H9 (cell line): ENCODE measurements around the gene PAIP1. TPM values are rescaled to one million over a fixed set of nuclear protein-coding genes. Genes with fewer than 3 reads are reported as not detected.

ENCODE experiments used
- DNase-seq: peaks from one replicate; pipeline ENCODE4 v3.0.0-alpha.2; 2017
- H2AFZ ChIP-seq: one replicate; pipeline ENCODE4 v1.6.1; 2013; ENCODE audit warnings: mild to moderate bottlenecking, low read length, control low read depth, moderate library complexity
- H2AK5ac ChIP-seq: 2 replicates; pipeline ENCODE4 v1.6.1; 2013; ENCODE audit warnings: low read length, control low read depth, mixed read lengths; ENCODE audit not compliant: insufficient read length
- H2BK120ac ChIP-seq: one replicate; pipeline ENCODE4 v1.6.1; 2013; ENCODE audit warnings: low read depth, mild to moderate bottlenecking, low read length, control low read depth, inconsistent platforms; ENCODE audit not compliant: poor library complexity, severe bottlenecking
- H2BK12ac ChIP-seq: 2 replicates; pipeline ENCODE4 v1.6.1; 2013; ENCODE audit warnings: low read length, control low read depth, mixed read lengths, low read depth; ENCODE audit not compliant: insufficient read length
- H2BK15ac ChIP-seq: 2 replicates; pipeline ENCODE4 v1.6.1; 2013; ENCODE audit warnings: low read depth, low read length, control low read depth
- H2BK20ac ChIP-seq: one replicate; pipeline ENCODE4 v1.6.1; 2013; ENCODE audit warnings: low read depth, mild to moderate bottlenecking, low read length, control low read depth, inconsistent platforms; ENCODE audit not compliant: poor library complexity, severe bottlenecking
- H2BK5ac ChIP-seq: 2 replicates; pipeline ENCODE4 v1.6.1; 2013; ENCODE audit warnings: low read length, control low read depth, mixed read lengths; ENCODE audit not compliant: insufficient read length
- H3K14ac ChIP-seq: 2 replicates; pipeline ENCODE4 v1.6.1; 2013; ENCODE audit warnings: low read length, control low read depth; ENCODE audit not compliant: insufficient read depth
- H3K18ac ChIP-seq: 2 replicates; pipeline ENCODE4 v1.6.1; 2013; ENCODE audit warnings: low read depth, mild to moderate bottlenecking, mixed read lengths, low read length, control low read depth; ENCODE audit not compliant: insufficient read length
- H3K23ac ChIP-seq: 2 replicates; pipeline ENCODE4 v1.6.1; 2013; ENCODE audit warnings: low read length, control low read depth, mixed read lengths, low read depth; ENCODE audit not compliant: insufficient read length
- H3K23me2 ChIP-seq: 2 replicates; pipeline ENCODE4 v1.6.1; 2013; ENCODE audit warnings: low read depth, mild to moderate bottlenecking, mixed read lengths, low read length, control low read depth; ENCODE audit not compliant: insufficient read length, poor library complexity, severe bottlenecking
- H3K27ac ChIP-seq: 2 replicates; pipeline ENCODE4 v1.5.1; 2013; ENCODE audit warnings: low read length, control low read depth, mixed read lengths, low read depth; ENCODE audit not compliant: insufficient read length
- H3K27me3 ChIP-seq: 2 replicates; pipeline ENCODE4 v1.6.1; 2013; ENCODE audit warnings: low read length, control low read depth, inconsistent platforms; ENCODE audit not compliant: insufficient read depth
- H3K4ac ChIP-seq: 2 replicates; pipeline ENCODE4 v1.6.1; 2013; ENCODE audit warnings: low read depth, mild to moderate bottlenecking, control low read depth, inconsistent platforms, low read length, moderate library complexity
- H3K4me1 ChIP-seq: 2 replicates; pipeline ENCODE4 v1.6.1; 2013; ENCODE audit warnings: low read length, control low read depth, inconsistent platforms; ENCODE audit not compliant: insufficient read depth
- H3K4me2 ChIP-seq: 2 replicates; pipeline ENCODE4 v1.6.1; 2013; ENCODE audit warnings: low read length, control low read depth, mixed read lengths; ENCODE audit not compliant: insufficient read length, insufficient read depth
- H3K56ac ChIP-seq: 2 replicates; pipeline ENCODE4 v1.6.1; 2013; ENCODE audit warnings: low read depth, mild to moderate bottlenecking, mixed read lengths, low read length, control low read depth; ENCODE audit not compliant: insufficient read length
- H3K79me1 ChIP-seq: 2 replicates; pipeline ENCODE4 v1.6.1; 2013; ENCODE audit warnings: low read depth, mild to moderate bottlenecking, moderate library complexity, low read length, control low read depth, inconsistent platforms; ENCODE audit not compliant: insufficient read depth, poor library complexity, severe bottlenecking
- H3K79me2 ChIP-seq: 2 replicates; pipeline ENCODE4 v1.6.1; 2013; ENCODE audit warnings: low read length, control low read depth, inconsistent platforms; ENCODE audit not compliant: insufficient read depth
- H3K9ac ChIP-seq: 2 replicates; pipeline ENCODE4 v1.6.1; 2013; ENCODE audit warnings: low read length, control low read depth, mixed read lengths; ENCODE audit not compliant: insufficient read length; ENCODE audit errors: extremely low read depth
- H3K9me3 ChIP-seq: one replicate; pipeline ENCODE4 v1.6.1; 2013; ENCODE audit warnings: low read depth, low read length, inconsistent platforms; ENCODE audit not compliant: control insufficient read depth
- H3T11ph ChIP-seq: one replicate; pipeline ENCODE4 v1.6.1; 2013; ENCODE audit warnings: mild to moderate bottlenecking, low read length, control low read depth, inconsistent platforms
- H4K20me1 ChIP-seq: one replicate; pipeline ENCODE4 v1.6.1; 2013; ENCODE audit not compliant: control insufficient read depth, insufficient read length, insufficient read depth
- H4K5ac ChIP-seq: 2 replicates; pipeline ENCODE4 v1.6.1; 2013; ENCODE audit warnings: low read depth, mild to moderate bottlenecking, mixed read lengths, low read length, control low read depth; ENCODE audit not compliant: insufficient read length
- H4K8ac ChIP-seq: replicated peaks from 2 replicates; pipeline ENCODE4 v1.6.1; 2013; ENCODE audit warnings: low read length, control low read depth, mixed read lengths, low read depth; ENCODE audit not compliant: insufficient read length
- H4K91ac ChIP-seq: 2 replicates; pipeline ENCODE4 v1.6.1; 2013; ENCODE audit warnings: low read depth, mild to moderate bottlenecking, moderate library complexity, mixed read lengths, low read length, control low read depth; ENCODE audit not compliant: insufficient read length
- H3K27ac Mint-ChIP-seq, 3 experiments: 2 replicates in 2 of 3; 3 replicates in 1 of 3; pipeline ENCODE4 v1.8.0; 2020 to 2021; ENCODE audit warnings: mixed read lengths in 3 of 3, mild to moderate bottlenecking in 1 of 3, moderate library complexity in 1 of 3
- H3K27me3 Mint-ChIP-seq: 2 replicates; pipeline ENCODE4 v1.8.0; 2021; ENCODE audit warnings: low read depth, mild to moderate bottlenecking, moderate library complexity, mixed read lengths
- H3K36me3 Mint-ChIP-seq, 3 experiments: 2 replicates in 2 of 3; 3 replicates in 1 of 3; pipeline ENCODE4 v1.8.0; 2020 to 2021; ENCODE audit warnings: low read depth in 3 of 3, mixed read lengths in 3 of 3; ENCODE audit not compliant: insufficient read depth in 1 of 3
- H3K4me1 Mint-ChIP-seq, 2 experiments: 2 replicates each; pipeline ENCODE4 v1.8.0; 2020; ENCODE audit warnings: mixed read lengths in 2 of 2
- H3K4me3 Mint-ChIP-seq, 2 experiments: 2 replicates in 1 of 2; 3 replicates in 1 of 2; pipeline ENCODE4 v1.8.0; 2020 to 2021; ENCODE audit warnings: mild to moderate bottlenecking in 2 of 2, mixed read lengths in 2 of 2, moderate library complexity in 1 of 2
- H3K9me3 Mint-ChIP-seq, 2 experiments: 2 replicates in 1 of 2; 3 replicates in 1 of 2; pipeline ENCODE4 v1.8.0; 2020; ENCODE audit warnings: mild to moderate bottlenecking in 2 of 2, mixed read lengths in 2 of 2, moderate library complexity in 1 of 2
- WGBS: extraction: QIAGEN DNeasy Blood & Tissue Kit; methylation state at CpG from one replicate; pipeline ENCODE4 v1.1.7; 2013; ENCODE audit warnings: missing lambda C conversion rate, low lambda C conversion rate, mixed read lengths; ENCODE audit not compliant: insufficient read length; ENCODE audit errors: extremely low coverage; 5-methylcytosine and 5-hydroxymethylcytosine counted together
- total RNA-seq: library from RNA; stranded (reverse); gene quantifications from 2 replicates; pipeline ENCODE4 v1.2.1, GENCODE V29; 2021
- TF ChIP-seq, protein P1 (sequence below): fragments of 200-600 bp; sonication (generic); conservative IDR thresholded peaks from 3 replicates; pipeline ENCODE4 v1.8.0; 2021; ENCODE audit warnings: antibody characterized with exemption, mild to moderate bottlenecking

Gene PAIP1
- total RNA-seq, 1 experiment from 2014 or later: 92.9 TPM

DNA sequence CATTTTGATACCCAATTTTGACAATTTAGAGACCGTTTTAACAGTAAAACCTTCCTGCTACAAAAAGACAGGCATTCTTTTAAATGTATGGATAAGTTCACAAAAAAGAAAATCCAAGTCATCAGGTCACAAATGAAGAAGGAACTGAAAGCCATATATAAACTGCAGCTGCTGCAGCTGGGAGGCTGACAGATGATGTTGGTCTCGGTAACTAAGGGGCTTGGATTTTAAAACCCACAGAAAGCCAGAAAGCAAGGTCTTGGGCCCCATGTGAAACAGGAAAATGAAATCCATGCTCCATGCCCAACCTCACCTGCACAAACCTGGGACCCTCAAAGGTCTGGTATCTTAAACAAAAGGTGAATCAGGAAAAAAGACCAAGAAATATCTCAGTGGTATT is 26.2 kb downstream of the PAIP1 start:
- H2BK12ac ChIP-seq: no peak overlapping the region
- Mint-ChIP-seq H3K9me3 (no peaks in the 10 kb centered on the region), H3K4me1 (no peaks in the 10 kb centered on the region), H3K27me3 (no peaks in the 10 kb centered on the region), H3K4me3 (no peak overlapping the region), H3K36me3 (peaks cover 31 to 84% (median 82%) of the 10 kb centered on the region in 3 experiments; a peak in 6 of 7 replicates), H3K27ac (no peak overlapping the region)
- no CpG with 5 or more reads among the region's 2 CpGs for WGBS
- no peak overlapping the region for H4K5ac ChIP-seq
- no peaks in the 10 kb centered on the region for H3K23me2 ChIP-seq
- no peaks in the 10 kb centered on the region for H3K27me3 ChIP-seq
- no peak overlapping the region for H3K9ac ChIP-seq
- H3K4me1 ChIP-seq: no peaks in the 10 kb centered on the region
- H2BK20ac ChIP-seq: no peak overlapping the region
- no peak overlapping the region for H2AK5ac ChIP-seq
- no peak overlapping the region for H4K91ac ChIP-seq
- H3K4me2 ChIP-seq: no peak overlapping the region
- no peak overlapping the region for H3K56ac ChIP-seq
- no peak overlapping the region for H3K27ac ChIP-seq
- no peak overlapping the region for H3T11ph ChIP-seq
- no peak for DNase-seq
- no peaks in the 10 kb centered on the region for H4K20me1 ChIP-seq
- TF ChIP-seq, protein P1, sequence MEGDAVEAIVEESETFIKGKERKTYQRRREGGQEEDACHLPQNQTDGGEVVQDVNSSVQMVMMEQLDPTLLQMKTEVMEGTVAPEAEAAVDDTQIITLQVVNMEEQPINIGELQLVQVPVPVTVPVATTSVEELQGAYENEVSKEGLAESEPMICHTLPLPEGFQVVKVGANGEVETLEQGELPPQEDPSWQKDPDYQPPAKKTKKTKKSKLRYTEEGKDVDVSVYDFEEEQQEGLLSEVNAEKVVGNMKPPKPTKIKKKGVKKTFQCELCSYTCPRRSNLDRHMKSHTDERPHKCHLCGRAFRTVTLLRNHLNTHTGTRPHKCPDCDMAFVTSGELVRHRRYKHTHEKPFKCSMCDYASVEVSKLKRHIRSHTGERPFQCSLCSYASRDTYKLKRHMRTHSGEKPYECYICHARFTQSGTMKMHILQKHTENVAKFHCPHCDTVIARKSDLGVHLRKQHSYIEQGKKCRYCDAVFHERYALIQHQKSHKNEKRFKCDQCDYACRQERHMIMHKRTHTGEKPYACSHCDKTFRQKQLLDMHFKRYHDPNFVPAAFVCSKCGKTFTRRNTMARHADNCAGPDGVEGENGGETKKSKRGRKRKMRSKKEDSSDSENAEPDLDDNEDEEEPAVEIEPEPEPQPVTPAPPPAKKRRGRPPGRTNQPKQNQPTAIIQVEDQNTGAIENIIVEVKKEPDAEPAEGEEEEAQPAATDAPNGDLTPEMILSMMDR: no peak
- H2BK15ac ChIP-seq: no peak overlapping the region
- H2BK120ac ChIP-seq: no peak overlapping the region
- no peak overlapping the region for H3K18ac ChIP-seq
- no peak overlapping the region for H3K14ac ChIP-seq
- H4K8ac ChIP-seq: no peak overlapping the region
- no peak overlapping the region for H3K23ac ChIP-seq
- no peak overlapping the region for H2BK5ac ChIP-seq
- H3K9me3 ChIP-seq: no peaks in the 10 kb centered on the region
- H3K4ac ChIP-seq: no peak overlapping the region
- no peaks in the 10 kb centered on the region for H3K79me2 ChIP-seq
- no peak overlapping the region for H2AFZ ChIP-seq
- H3K79me1 ChIP-seq: no peaks in the 10 kb centered on the region
